ENCODE results near the gene MRPL49. TPM values are rescaled to one million over a fixed set of nuclear protein-coding genes. Genes with fewer than 3 reads are reported as not detected.

The MRPL49 gene
- total RNA-seq, 1 experiment from 2014 or later = 55.9 TPM

DNA sequence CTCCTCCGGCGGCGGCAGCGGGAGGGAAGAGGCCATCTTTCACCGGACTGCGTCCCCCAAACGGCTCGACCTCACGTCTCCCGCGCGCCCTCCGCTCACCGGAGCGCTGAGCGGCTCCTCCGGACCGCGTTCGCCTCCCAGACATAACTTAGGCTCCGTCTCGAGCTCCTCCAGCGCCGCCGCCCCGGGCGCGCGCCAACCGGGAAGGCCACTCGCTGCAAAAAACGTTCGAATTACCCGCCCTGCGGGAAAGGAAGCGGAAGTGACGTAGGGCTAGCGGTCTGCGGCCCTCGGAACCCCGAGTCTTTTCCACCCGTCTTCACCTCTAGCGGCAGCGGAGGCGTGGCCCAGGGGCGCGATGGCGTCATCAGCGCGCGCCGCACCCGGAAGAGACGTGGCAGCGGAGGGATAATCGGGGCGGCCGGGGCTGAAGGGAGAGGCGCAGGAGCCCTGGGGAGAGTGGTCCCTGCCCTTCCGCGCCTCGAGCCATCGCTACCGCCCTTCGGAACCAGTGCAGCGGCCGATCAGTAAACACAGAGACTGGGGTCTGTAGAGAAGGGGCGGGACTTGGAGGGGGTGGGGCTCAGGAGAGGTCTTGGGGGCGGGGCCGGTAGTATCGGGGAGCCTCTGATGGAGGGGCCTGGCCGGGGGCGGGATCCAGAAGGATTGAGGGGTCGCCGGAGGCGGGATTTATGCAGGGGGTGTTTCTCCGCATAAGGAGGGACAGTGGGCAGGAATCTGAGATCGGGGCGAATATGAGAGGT is 38.1 kb upstream of the MRPL49 start, which contains the start of the genes CDCA5 and ZFPL1 (continued):
- TF ChIP-seq ZNF396 (CRISPR knock-in tag; IDR thresholded peaks at IDR 0.05; ENCODE audit: borderline replicate concordance) = no peak
- no peak for TF ChIP-seq SMAD3 (CRISPR knock-in tag; IDR thresholded peaks at IDR 0.05; ENCODE audit: borderline replicate concordance)
- peak; percentile 69; the same call in 1 of the 2 replicates for TF ChIP-seq SMAD4 (CRISPR knock-in tag; IDR thresholded peaks at IDR 0.05)
- peak; percentile 99 for TF ChIP-seq CREM (CRISPR knock-in tag; IDR thresholded peaks at IDR 0.05)
- no peak for TF ChIP-seq FOXJ3 (CRISPR knock-in tag; IDR thresholded peaks at IDR 0.05; ENCODE audit: borderline replicate concordance)
- peak; percentile 77 for TF ChIP-seq JUN (CRISPR knock-in tag; IDR thresholded peaks at IDR 0.05)
- peak; percentile 94 for TF ChIP-seq MYBL2 (CRISPR knock-in tag; IDR thresholded peaks at IDR 0.05)
- TF ChIP-seq CBFB (CRISPR knock-in tag; IDR thresholded peaks at IDR 0.05; ENCODE audit: low read depth) = no peak
- no peak for TF ChIP-seq SOX15 (CRISPR knock-in tag; IDR thresholded peaks at IDR 0.05)
- no peak for TF ChIP-seq ZNF671 (CRISPR knock-in tag; IDR thresholded peaks at IDR 0.05)
- peak; percentile 93 for TF ChIP-seq FOXP1 (CRISPR knock-in tag; IDR thresholded peaks at IDR 0.05; ENCODE audit: borderline replicate concordance)
- TF ChIP-seq, protein P1, sequence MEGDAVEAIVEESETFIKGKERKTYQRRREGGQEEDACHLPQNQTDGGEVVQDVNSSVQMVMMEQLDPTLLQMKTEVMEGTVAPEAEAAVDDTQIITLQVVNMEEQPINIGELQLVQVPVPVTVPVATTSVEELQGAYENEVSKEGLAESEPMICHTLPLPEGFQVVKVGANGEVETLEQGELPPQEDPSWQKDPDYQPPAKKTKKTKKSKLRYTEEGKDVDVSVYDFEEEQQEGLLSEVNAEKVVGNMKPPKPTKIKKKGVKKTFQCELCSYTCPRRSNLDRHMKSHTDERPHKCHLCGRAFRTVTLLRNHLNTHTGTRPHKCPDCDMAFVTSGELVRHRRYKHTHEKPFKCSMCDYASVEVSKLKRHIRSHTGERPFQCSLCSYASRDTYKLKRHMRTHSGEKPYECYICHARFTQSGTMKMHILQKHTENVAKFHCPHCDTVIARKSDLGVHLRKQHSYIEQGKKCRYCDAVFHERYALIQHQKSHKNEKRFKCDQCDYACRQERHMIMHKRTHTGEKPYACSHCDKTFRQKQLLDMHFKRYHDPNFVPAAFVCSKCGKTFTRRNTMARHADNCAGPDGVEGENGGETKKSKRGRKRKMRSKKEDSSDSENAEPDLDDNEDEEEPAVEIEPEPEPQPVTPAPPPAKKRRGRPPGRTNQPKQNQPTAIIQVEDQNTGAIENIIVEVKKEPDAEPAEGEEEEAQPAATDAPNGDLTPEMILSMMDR (IDR thresholded peaks at IDR 0.05) = no peak
- 0 out of 2 replicates have a peak, but pooled peaks have one; percentile 5 for TF ChIP-seq RELA (CRISPR knock-in tag; IDR thresholded peaks at IDR 0.05; ENCODE audit: borderline replicate concordance)
- peak; percentile 95 for TF ChIP-seq FOXK1 (CRISPR knock-in tag; IDR thresholded peaks at IDR 0.05)
- TF ChIP-seq, protein P2, sequence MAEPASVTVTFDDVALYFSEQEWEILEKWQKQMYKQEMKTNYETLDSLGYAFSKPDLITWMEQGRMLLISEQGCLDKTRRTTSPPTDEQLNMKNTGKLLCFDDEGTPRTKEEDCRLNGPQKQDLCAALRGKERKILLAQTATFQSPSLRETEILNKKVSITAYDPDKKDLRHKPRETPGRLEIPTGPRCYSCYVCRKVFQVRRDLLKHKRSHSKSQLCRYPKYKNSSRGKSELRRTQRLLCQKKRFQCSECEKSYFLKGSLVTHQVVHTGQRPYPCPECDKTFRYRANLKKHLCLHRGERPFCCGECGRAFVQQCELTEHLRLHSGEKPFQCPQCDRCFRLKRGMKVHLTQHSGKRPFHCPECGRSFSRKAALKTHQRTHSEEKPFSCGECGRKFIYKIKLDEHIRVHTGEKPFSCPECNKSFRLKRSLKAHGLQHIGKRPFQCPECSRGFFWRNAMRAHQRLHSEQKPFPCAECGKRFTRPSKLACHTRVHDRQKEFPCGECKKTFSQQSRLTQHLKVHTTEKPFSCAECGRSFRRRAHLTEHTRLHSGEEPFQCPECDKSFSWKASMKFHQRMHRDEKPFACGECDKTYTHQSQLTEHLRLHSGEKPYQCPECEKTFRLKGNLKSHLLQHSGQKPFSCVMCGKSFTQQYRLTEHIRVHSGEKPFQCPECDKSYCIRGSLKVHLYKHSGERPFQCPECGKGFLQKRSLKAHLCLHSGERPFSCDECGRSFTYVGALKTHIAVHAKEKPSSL (CRISPR knock-in tag; conservative IDR thresholded peaks at IDR 0.05) = no peak
- no peak for TF ChIP-seq ESRRA (CRISPR knock-in tag; IDR thresholded peaks at IDR 0.05; ENCODE audit: borderline replicate concordance)
- TF ChIP-seq, protein P3, sequence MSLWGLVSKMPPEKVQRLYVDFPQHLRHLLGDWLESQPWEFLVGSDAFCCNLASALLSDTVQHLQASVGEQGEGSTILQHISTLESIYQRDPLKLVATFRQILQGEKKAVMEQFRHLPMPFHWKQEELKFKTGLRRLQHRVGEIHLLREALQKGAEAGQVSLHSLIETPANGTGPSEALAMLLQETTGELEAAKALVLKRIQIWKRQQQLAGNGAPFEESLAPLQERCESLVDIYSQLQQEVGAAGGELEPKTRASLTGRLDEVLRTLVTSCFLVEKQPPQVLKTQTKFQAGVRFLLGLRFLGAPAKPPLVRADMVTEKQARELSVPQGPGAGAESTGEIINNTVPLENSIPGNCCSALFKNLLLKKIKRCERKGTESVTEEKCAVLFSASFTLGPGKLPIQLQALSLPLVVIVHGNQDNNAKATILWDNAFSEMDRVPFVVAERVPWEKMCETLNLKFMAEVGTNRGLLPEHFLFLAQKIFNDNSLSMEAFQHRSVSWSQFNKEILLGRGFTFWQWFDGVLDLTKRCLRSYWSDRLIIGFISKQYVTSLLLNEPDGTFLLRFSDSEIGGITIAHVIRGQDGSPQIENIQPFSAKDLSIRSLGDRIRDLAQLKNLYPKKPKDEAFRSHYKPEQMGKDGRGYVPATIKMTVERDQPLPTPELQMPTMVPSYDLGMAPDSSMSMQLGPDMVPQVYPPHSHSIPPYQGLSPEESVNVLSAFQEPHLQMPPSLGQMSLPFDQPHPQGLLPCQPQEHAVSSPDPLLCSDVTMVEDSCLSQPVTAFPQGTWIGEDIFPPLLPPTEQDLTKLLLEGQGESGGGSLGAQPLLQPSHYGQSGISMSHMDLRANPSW (CRISPR knock-in tag; conservative IDR thresholded peaks at IDR 0.05; ENCODE audit: low read depth) = no peak
- TF ChIP-seq, protein P4, sequence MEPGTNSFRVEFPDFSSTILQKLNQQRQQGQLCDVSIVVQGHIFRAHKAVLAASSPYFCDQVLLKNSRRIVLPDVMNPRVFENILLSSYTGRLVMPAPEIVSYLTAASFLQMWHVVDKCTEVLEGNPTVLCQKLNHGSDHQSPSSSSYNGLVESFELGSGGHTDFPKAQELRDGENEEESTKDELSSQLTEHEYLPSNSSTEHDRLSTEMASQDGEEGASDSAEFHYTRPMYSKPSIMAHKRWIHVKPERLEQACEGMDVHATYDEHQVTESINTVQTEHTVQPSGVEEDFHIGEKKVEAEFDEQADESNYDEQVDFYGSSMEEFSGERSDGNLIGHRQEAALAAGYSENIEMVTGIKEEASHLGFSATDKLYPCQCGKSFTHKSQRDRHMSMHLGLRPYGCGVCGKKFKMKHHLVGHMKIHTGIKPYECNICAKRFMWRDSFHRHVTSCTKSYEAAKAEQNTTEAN (CRISPR knock-in tag; IDR thresholded peaks at IDR 0.05) = no peak
- TF ChIP-seq, protein P5, sequence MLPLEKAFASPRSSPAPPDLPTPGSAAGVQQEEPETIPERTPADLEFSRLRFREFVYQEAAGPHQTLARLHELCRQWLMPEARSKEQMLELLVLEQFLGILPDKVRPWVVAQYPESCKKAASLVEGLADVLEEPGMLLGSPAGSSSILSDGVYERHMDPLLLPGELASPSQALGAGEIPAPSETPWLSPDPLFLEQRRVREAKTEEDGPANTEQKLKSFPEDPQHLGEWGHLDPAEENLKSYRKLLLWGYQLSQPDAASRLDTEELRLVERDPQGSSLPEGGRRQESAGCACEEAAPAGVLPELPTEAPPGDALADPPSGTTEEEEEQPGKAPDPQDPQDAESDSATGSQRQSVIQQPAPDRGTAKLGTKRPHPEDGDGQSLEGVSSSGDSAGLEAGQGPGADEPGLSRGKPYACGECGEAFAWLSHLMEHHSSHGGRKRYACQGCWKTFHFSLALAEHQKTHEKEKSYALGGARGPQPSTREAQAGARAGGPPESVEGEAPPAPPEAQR (CRISPR knock-in tag; IDR thresholded peaks at IDR 0.05) = no peak
- no peak for TF ChIP-seq JAZF1 (CRISPR knock-in tag; IDR thresholded peaks at IDR 0.05)
- no peak for TF ChIP-seq MXD4 (CRISPR knock-in tag; IDR thresholded peaks at IDR 0.05; ENCODE audit: borderline replicate concordance)
- no peak for TF ChIP-seq ZNF121 (CRISPR knock-in tag; IDR thresholded peaks at IDR 0.05)
- TF ChIP-seq, protein P6, sequence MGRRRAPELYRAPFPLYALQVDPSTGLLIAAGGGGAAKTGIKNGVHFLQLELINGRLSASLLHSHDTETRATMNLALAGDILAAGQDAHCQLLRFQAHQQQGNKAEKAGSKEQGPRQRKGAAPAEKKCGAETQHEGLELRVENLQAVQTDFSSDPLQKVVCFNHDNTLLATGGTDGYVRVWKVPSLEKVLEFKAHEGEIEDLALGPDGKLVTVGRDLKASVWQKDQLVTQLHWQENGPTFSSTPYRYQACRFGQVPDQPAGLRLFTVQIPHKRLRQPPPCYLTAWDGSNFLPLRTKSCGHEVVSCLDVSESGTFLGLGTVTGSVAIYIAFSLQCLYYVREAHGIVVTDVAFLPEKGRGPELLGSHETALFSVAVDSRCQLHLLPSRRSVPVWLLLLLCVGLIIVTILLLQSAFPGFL (CRISPR knock-in tag; IDR thresholded peaks at IDR 0.05; ENCODE audit: borderline replicate concordance) = no peak
- TF ChIP-seq, protein P7, sequence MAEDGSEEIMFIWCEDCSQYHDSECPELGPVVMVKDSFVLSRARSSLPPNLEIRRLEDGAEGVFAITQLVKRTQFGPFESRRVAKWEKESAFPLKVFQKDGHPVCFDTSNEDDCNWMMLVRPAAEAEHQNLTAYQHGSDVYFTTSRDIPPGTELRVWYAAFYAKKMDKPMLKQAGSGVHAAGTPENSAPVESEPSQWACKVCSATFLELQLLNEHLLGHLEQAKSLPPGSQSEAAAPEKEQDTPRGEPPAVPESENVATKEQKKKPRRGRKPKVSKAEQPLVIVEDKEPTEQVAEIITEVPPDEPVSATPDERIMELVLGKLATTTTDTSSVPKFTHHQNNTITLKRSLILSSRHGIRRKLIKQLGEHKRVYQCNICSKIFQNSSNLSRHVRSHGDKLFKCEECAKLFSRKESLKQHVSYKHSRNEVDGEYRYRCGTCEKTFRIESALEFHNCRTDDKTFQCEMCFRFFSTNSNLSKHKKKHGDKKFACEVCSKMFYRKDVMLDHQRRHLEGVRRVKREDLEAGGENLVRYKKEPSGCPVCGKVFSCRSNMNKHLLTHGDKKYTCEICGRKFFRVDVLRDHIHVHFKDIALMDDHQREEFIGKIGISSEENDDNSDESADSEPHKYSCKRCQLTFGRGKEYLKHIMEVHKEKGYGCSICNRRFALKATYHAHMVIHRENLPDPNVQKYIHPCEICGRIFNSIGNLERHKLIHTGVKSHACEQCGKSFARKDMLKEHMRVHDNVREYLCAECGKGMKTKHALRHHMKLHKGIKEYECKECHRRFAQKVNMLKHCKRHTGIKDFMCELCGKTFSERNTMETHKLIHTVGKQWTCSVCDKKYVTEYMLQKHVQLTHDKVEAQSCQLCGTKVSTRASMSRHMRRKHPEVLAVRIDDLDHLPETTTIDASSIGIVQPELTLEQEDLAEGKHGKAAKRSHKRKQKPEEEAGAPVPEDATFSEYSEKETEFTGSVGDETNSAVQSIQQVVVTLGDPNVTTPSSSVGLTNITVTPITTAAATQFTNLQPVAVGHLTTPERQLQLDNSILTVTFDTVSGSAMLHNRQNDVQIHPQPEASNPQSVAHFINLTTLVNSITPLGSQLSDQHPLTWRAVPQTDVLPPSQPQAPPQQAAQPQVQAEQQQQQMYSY (CRISPR knock-in tag; IDR thresholded peaks at IDR 0.05) = no peak

Data from WTC11 (cell line).